ENCODE results near the gene EDAR.

GRCh38 chr2:108918156-108918874 lies 70.7 kb downstream of the EDAR start:
- TF ChIP-seq CTCF (IDR thresholded peaks at IDR 0.05) (no peak), POLR2A (IDR thresholded peaks at IDR 0.05) (no peak)
